Cardiac fibroblast (primary cell): Measurements from ENCODE around the gene KDM2A.
A peak's percentile ranks its signal among the peaks of the same experiment; 100 is the strongest.

Source experiments
- DNase-seq, 2 donors: peaks; one replicate each; pipeline versions ENCODE4 v3.0.0 to v3.0.0-alpha.2; 2010; ENCODE audit warnings: low read depth in 2 of 2
- H3K4me3 ChIP-seq, 2 donors: replicated peaks in 1 of 2; 1 replicate in 1 of 2; 2 replicates in 1 of 2; pipeline ENCODE4 v1.5.1; 2011; ENCODE audit warnings: low read depth in 2 of 2, low read length in 2 of 2, mild to moderate bottlenecking in 2 of 2, moderate library complexity in 1 of 2
- TF ChIP-seq, protein P1 (sequence below): IDR thresholded peaks from one replicate; pipeline ENCODE4 v1.5.1; 2011; ENCODE audit warnings: low read depth, mild to moderate bottlenecking, low read length, inconsistent platforms

KDM2A gene

DNA sequence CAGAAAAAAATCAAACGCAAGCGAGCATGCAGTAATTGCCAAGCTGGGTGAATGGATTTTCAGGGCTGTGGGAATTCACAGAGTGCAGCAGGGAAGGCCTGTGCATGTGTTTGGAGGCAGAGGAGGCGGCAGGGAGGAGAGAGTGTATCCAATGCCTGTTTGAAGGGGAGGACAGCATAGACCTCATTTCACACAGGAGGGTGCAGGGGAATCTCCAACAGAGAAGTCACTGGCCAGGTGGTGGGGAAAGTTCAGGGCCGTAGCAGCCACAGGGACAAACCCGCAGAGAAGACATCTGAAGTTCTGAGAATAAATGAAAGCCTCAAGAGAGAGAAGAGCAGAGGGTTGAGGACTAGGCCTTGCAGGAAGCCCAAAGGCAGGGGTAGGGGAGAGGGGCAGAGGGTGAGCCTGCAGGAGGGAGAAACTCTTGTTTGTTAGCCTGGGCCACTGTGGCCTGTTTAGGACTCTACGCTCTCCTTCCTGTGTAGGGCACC, 19.2 kb upstream of the KDM2A start:
- no peak for DNase-seq
- no peak overlapping the region for H3K4me3 ChIP-seq
- TF ChIP-seq, protein P1, sequence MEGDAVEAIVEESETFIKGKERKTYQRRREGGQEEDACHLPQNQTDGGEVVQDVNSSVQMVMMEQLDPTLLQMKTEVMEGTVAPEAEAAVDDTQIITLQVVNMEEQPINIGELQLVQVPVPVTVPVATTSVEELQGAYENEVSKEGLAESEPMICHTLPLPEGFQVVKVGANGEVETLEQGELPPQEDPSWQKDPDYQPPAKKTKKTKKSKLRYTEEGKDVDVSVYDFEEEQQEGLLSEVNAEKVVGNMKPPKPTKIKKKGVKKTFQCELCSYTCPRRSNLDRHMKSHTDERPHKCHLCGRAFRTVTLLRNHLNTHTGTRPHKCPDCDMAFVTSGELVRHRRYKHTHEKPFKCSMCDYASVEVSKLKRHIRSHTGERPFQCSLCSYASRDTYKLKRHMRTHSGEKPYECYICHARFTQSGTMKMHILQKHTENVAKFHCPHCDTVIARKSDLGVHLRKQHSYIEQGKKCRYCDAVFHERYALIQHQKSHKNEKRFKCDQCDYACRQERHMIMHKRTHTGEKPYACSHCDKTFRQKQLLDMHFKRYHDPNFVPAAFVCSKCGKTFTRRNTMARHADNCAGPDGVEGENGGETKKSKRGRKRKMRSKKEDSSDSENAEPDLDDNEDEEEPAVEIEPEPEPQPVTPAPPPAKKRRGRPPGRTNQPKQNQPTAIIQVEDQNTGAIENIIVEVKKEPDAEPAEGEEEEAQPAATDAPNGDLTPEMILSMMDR: no peak

DNA sequence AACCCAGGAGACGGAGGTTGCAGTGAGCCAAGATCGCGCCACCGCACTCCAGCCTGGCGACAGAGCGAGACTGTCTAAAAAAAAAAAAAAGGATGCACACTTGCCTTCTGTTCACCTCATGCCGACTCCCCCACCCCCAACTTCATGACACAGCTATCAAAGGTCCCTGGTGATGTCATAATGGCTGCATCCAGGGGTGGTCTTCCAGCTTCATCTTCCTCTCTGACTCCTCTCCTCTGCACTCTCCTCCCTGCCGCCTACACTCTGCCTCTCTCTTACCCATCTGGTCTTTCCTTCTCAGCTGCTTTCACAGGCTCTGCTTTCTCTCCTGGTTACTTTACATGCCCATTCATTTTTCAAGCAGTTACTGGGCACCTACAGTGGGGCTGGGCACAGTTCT, 16.4 kb upstream of the KDM2A start:
- TF ChIP-seq, protein P1: no peak
- DNase-seq: no peak
- no peak overlapping the region for H3K4me3 ChIP-seq

DNA sequence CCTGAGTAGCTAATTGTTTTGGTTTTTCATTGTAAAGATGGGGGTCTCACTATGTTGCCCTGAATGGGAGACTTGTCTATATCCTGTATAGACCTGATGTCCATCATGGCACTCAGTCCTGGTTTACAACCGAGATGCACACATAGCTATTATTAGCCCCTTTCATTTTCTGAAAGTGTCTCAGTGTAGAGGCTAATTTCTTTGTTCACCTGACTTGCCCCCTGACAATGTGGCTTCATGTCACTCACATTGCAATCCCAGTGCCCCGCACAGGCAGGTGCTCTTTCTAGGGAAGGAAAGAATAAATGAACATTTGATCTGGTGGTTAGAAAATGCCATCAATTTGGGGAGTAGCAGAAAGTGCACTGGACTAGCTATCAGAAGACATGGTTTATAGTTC, 13.1 kb upstream of the KDM2A start:
- no peak overlapping the region for H3K4me3 ChIP-seq
- TF ChIP-seq, protein P1: no peak
- DNase-seq: no peak

DNA sequence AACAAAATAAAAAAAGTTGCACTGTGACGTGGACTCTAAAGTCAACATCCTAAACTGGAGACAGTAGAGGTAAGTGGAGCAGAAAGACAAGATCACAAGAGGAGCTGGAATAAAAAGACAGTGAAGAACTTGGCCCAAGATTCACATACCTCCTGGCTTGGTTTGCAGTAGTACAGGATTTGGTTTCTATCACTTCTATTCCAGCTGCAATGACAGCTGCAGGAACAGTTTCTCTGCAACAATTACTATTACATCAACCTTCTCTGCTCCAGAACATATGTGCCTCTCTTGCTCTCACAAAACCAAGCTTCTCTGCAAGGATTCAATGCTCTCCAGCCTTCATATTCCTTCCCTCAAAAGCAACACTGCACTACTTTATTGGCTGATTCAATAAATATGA, 7.8 kb upstream of the KDM2A start:
- no peak overlapping the region for H3K4me3 ChIP-seq
- TF ChIP-seq, protein P1: no peak
- peak in 1 of 2 donors; percentile 43 for DNase-seq

DNA sequence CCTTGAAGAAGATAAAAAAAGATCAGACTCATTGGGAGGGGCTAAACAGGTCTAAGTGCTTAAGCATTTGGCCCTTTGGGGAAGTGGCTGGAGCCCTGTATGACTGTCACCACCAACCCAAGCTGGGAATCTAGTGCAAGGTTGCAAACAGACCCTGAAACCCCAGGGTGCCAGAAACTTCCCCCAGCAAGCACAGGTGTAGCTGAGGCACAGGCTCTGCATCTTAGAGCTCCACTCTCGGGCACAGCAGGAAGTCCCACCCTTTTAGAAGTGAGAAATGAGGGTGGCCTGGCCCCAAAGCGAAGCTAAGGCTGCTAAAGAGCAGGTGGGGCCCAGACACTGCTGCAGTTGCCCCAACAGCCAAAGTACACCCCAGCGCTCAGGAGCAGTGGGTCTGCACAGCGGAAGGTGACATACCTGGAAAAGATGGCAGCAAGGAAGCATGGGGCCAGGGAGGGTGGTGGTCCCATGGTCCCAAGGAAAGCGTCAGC, 5.8 kb upstream of the KDM2A start:
- no peak for DNase-seq
- no peak overlapping the region for H3K4me3 ChIP-seq
- TF ChIP-seq, protein P1: no peak

DNA sequence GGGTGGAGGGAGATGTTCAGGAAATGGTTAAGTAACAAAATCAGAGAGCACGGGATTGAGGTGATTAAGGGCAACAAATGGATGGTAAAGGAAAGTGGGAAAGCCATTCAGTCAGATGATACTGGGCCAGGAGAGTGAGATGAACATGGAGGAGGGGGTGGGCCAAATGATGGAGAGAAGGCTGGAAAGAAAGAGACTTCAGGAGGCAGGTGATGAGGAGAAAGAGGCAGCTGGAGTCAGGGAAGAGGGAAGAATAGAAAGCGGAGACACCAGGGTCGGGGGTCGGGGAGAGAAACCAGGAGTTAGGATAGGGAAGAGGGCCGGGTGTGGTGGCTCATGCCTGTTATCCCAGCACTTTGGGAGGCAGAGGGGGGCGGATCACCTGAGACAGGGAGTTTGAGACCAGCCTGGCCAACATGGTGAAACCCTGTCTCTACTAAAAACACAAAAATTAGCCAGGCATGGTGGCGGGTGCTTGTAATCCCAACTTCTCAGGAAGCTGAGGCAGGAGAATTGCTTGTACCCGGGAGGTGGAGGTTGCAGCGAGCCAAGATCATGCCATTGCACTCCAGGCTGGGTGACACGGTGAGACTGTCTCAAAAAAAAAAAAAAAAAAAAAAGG, 4.7 kb upstream of the KDM2A start:
- TF ChIP-seq, protein P1: no peak
- no peak overlapping the region for H3K4me3 ChIP-seq
- no peak for DNase-seq

DNA sequence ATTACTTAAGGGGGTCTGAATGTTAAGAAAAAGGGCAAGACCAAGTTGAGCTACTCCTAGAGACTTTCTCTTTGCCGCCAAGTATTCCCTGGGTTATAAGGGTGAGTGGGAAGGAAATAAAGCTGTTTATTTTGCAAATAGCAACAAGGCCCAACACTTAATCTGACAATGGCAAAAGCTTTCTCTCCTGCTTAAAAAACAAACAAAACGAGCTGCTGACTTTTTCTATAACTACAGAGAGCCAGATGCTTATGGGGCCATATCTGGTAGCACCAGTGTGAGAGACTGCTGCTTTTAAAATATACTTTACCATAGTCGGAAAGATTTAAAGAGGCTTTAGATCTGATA, 2.3 kb upstream of the KDM2A start:
- DNase-seq: no peak
- H3K4me3 ChIP-seq: no peak overlapping the region
- TF ChIP-seq, protein P1: no peak
